Ishikawa (cell line): Measurements from ENCODE around the gene UBXN10.

ENCODE experiments used
- EP300 ChIP-seq: IDR thresholded peaks from 2 replicates; pipeline ENCODE4 v1.6.1; 2012; ENCODE audit warnings: borderline replicate concordance
- FOXM1 ChIP-seq: IDR thresholded peaks from 2 replicates; pipeline ENCODE4 v1.6.1; 2012; ENCODE audit warnings: low read depth, borderline replicate concordance
- NFIC ChIP-seq: IDR thresholded peaks from 2 replicates; pipeline ENCODE4 v1.6.1; 2012
- RAD21 ChIP-seq: IDR thresholded peaks from 2 replicates; pipeline ENCODE4 v1.6.1; 2012; ENCODE audit warnings: low read depth
- TAF1 ChIP-seq: IDR thresholded peaks from 2 replicates; pipeline ENCODE4 v1.6.1; 2012; ENCODE audit warnings: low read depth, mild to moderate bottlenecking
- TEAD4 ChIP-seq: IDR thresholded peaks from 2 replicates; pipeline ENCODE4 v1.6.1; 2012
- YY1 ChIP-seq: IDR thresholded peaks from 2 replicates; pipeline ENCODE4 v1.6.1; 2012; ENCODE audit warnings: low read depth
- ZBTB7A ChIP-seq: IDR thresholded peaks from 2 replicates; pipeline ENCODE4 v1.6.1; 2012; ENCODE audit warnings: low read depth
- TF ChIP-seq, protein P1 (sequence below): IDR thresholded peaks from 2 replicates; pipeline ENCODE4 v1.6.1; 2012
- TF ChIP-seq, protein P2 (sequence below): IDR thresholded peaks from 2 replicates; pipeline ENCODE4 v1.6.1; 2012; ENCODE audit warnings: low read depth, mild to moderate bottlenecking

DNA sequence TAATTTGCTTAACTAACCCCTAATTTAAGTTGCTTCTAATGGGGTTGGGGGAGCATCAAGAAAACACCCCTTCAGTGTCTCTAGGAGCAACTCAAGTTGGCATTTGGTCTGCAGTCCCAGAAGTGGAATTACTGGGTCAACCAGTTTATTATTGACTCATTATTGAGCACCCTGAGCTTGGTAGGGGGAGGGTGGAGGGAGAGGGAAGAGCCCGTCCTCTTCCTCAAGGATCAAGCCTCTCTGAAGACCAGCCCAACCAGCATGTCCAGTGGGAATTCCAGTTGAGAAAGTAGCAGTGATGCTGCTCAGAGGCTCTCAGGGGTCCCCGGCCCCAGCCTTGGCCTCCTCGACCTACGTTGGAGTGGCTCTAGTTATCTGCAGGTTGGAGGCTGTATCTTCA is 48.8 kb upstream of the UBXN10 start:
- no peak for TF ChIP-seq TEAD4
- TF ChIP-seq TAF1, result no peak
- no peak for TF ChIP-seq ZBTB7A
- TF ChIP-seq, protein P1, sequence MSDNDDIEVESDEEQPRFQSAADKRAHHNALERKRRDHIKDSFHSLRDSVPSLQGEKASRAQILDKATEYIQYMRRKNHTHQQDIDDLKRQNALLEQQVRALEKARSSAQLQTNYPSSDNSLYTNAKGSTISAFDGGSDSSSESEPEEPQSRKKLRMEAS, result no peak
- no peak for TF ChIP-seq RAD21
- no peak for TF ChIP-seq EP300
- TF ChIP-seq FOXM1, result no peak
- TF ChIP-seq YY1, result no peak
- TF ChIP-seq, protein P2, sequence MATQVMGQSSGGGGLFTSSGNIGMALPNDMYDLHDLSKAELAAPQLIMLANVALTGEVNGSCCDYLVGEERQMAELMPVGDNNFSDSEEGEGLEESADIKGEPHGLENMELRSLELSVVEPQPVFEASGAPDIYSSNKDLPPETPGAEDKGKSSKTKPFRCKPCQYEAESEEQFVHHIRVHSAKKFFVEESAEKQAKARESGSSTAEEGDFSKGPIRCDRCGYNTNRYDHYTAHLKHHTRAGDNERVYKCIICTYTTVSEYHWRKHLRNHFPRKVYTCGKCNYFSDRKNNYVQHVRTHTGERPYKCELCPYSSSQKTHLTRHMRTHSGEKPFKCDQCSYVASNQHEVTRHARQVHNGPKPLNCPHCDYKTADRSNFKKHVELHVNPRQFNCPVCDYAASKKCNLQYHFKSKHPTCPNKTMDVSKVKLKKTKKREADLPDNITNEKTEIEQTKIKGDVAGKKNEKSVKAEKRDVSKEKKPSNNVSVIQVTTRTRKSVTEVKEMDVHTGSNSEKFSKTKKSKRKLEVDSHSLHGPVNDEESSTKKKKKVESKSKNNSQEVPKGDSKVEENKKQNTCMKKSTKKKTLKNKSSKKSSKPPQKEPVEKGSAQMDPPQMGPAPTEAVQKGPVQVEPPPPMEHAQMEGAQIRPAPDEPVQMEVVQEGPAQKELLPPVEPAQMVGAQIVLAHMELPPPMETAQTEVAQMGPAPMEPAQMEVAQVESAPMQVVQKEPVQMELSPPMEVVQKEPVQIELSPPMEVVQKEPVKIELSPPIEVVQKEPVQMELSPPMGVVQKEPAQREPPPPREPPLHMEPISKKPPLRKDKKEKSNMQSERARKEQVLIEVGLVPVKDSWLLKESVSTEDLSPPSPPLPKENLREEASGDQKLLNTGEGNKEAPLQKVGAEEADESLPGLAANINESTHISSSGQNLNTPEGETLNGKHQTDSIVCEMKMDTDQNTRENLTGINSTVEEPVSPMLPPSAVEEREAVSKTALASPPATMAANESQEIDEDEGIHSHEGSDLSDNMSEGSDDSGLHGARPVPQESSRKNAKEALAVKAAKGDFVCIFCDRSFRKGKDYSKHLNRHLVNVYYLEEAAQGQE, result no peak
- no peak for TF ChIP-seq NFIC
